Measurements from ENCODE around the gene KRT4.
"Not testable (repeated sequence)": the region's sequence is repeated elsewhere in the genome, so short reads cannot be mapped to it uniquely, and the experiment has no call there.

Gene KRT4

GRCh38 chr12:52807544-52808470 lies 6.1 kb downstream of the KRT4 start:
- DNase-seq (ENCODE audit: low read depth): no peak

- DNase-seq (ENCODE audit: low read depth): no peak
Measured at GRCh38 chr12:52806821-52807543, 6.9 kb downstream of the KRT4 start.

GRCh38 chr12:52806169-52806811 lies 7.6 kb downstream of the KRT4 start:
- DNase-seq (ENCODE audit: low read depth): no peak

GRCh38 chr12:52805739-52806138 lies 8.2 kb downstream of the KRT4 start:
- no peak for DNase-seq (ENCODE audit: low read depth)

- DNase-seq (ENCODE audit: low read depth): no peak
Measured at GRCh38 chr12:52805000-52805399, 8.9 kb downstream of the KRT4 start.

GRCh38 chr12:52802442-52802841 lies 11.5 kb downstream of the KRT4 start:
- no peak for DNase-seq (ENCODE audit: low read depth)

GRCh38 chr12:52801773-52802172 lies 12.1 kb downstream of the KRT4 start:
- no peak for DNase-seq (ENCODE audit: low read depth)

- DNase-seq (ENCODE audit: low read depth): no peak
Measured at GRCh38 chr12:52800259-52800917, 13.5 kb downstream of the KRT4 start.

GRCh38 chr12:52799505-52800211 lies 14.3 kb downstream of the KRT4 start:
- no peak for DNase-seq (ENCODE audit: low read depth)

GRCh38 chr12:52798671-52799504 lies 15.0 kb downstream of the KRT4 start:
- DNase-seq (ENCODE audit: low read depth): no peak

GRCh38 chr12:52798003-52798670 lies 15.8 kb downstream of the KRT4 start:
- no peak for DNase-seq (ENCODE audit: low read depth)

GRCh38 chr12:52797529-52797894 lies 16.4 kb downstream of the KRT4 start:
- no peak for DNase-seq (ENCODE audit: low read depth)

- no peak for DNase-seq (ENCODE audit: low read depth)
Measured at GRCh38 chr12:52796839-52797528, 16.9 kb downstream of the KRT4 start.

- no peak for DNase-seq (ENCODE audit: low read depth)
Measured at GRCh38 chr12:52796429-52796794, 17.5 kb downstream of the KRT4 start.

GRCh38 chr12:52795694-52796428 lies 18.1 kb downstream of the KRT4 start, which contains the start of gene KRT3:
TSS of gene KRT3 (minus strand) at chr12:52796117. CDS start at chr12:52796042, 75 bp downstream.
- DNase-seq (ENCODE audit: low read depth): no peak

GRCh38 chr12:52795332-52795674 lies 18.6 kb downstream of the KRT4 start:
- not testable (repeated sequence) for DNase-seq (ENCODE audit: low read depth)

GRCh38 chr12:52794479-52795331 lies 19.2 kb downstream of the KRT4 start:
- DNase-seq (ENCODE audit: low read depth): no peak
